ENCODE data around the gene DIP2C.
A peak's percentile ranks its signal among the peaks of the same experiment; 100 is the strongest.

The DIP2C gene

GRCh38 chr10:511849-512191 is 177.6 kb downstream of the DIP2C start:
- TF ChIP-seq, protein P1, sequence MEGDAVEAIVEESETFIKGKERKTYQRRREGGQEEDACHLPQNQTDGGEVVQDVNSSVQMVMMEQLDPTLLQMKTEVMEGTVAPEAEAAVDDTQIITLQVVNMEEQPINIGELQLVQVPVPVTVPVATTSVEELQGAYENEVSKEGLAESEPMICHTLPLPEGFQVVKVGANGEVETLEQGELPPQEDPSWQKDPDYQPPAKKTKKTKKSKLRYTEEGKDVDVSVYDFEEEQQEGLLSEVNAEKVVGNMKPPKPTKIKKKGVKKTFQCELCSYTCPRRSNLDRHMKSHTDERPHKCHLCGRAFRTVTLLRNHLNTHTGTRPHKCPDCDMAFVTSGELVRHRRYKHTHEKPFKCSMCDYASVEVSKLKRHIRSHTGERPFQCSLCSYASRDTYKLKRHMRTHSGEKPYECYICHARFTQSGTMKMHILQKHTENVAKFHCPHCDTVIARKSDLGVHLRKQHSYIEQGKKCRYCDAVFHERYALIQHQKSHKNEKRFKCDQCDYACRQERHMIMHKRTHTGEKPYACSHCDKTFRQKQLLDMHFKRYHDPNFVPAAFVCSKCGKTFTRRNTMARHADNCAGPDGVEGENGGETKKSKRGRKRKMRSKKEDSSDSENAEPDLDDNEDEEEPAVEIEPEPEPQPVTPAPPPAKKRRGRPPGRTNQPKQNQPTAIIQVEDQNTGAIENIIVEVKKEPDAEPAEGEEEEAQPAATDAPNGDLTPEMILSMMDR (conservative IDR thresholded peaks at IDR 0.05; ENCODE audit: low read depth) = no peak
- DNase-seq (ENCODE audit: low spot score) = no peak
- H3K27ac ChIP-seq = no peak overlapping the region
- CTCF ChIA-PET = interaction anchor here (1.1 kb wide), 1 partner anchor 18 kb away, joined by 3 read pairs; no protein-coding TSS in a partner anchor
- POLR2A ChIA-PET (ENCODE audit: low non-redundant PET) = no interaction called here

DNA sequence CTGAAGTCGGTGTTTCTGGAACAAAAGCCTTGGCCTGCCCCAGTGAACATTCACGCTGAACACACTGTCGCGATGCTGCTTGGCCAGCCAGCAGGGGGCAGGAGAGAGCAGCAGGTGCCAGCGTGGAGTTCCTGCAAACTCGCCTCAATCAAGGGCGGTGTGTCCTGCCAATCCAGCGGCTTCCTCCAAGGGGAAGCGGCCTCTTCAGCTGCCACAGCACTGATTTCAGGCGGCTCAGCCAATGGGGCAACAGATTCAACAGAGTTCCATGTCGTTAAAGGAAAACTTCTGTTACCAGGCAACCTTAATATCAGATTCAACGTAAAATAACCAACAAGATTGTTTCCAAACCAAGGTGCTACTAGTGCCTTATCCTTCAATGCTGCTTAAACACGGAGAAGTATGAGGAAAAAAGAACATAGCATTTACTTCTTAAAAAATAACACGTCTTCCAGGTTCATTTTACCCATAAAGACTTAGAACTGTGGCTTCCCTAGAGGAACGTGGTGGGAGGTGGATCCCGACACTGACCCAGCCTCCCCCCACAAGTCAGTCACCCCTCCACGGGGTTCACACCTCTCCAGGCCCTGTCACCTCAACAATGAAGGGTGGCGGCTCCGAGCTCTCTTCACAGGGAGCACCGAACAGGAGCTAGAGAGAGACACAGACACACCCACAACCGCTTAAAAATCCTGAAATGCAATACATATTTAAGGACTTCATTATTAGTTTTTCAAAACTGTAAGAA is 178.2 kb downstream of the DIP2C start:
- ChIA-PET POLR2A (ENCODE audit: low non-redundant PET) (no interaction called here), CTCF (interaction anchor here (0.5 to 2.0 kb wide), 6 partner anchors 17 to 417 kb away, joined by 3 to 11 read pairs (median 3); no protein-coding TSS in a partner anchor)
- peak overlapping the region; percentile 75 for H3K27ac ChIP-seq
- TF ChIP-seq, protein P1 (conservative IDR thresholded peaks at IDR 0.05; ENCODE audit: low read depth) = peak; percentile 92
- DNase-seq (ENCODE audit: low spot score) = peak; percentile 62

GRCh38 chr10:510415-510881 is 179.0 kb downstream of the DIP2C start:
- ChIA-PET CTCF (interaction anchor here (0.7 to 2.0 kb wide), 4 partner anchors 12 to 279 kb away, joined by 3 to 11 read pairs (median 4); no protein-coding TSS in a partner anchor), POLR2A (ENCODE audit: low non-redundant PET) (no interaction called here)
- peak; percentile 17 for DNase-seq (ENCODE audit: low spot score)
- peak overlapping the region; percentile 75 for H3K27ac ChIP-seq
- TF ChIP-seq, protein P1 (conservative IDR thresholded peaks at IDR 0.05; ENCODE audit: low read depth) = no peak

GRCh38 chr10:509361-510102 is 179.9 kb downstream of the DIP2C start:
- peak overlapping the region; percentile 75 for H3K27ac ChIP-seq
- POLR2A ChIA-PET (ENCODE audit: low non-redundant PET) = no interaction called here
- CTCF ChIA-PET = interaction anchor here (0.6 to 2.0 kb wide), 4 partner anchors 17 to 280 kb away, joined by 3 to 11 read pairs (median 4); no protein-coding TSS in a partner anchor
- no peak for DNase-seq (ENCODE audit: low spot score)
- TF ChIP-seq, protein P1 (conservative IDR thresholded peaks at IDR 0.05; ENCODE audit: low read depth) = no peak

DNA sequence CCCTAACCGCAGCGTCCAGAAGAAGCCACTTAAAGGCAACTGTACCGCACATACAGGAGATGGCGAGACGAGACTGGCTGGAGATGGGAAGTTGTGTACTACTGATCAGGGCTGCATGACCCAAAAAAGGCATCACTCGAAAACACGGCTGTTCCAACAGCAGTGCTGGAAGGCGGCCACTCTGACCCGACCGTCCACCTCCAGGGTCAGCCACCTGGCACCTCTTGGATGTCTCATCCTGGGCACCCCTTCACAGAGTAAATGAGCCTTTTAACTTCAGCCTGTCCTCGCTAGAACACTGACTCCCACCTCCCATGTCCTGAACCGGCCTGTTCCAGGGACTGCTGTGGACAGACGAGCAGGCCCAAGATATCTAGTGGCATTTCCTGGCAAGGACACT is 180.7 kb downstream of the DIP2C start:
- CTCF ChIA-PET = no interaction called here
- TF ChIP-seq, protein P1 (conservative IDR thresholded peaks at IDR 0.05; ENCODE audit: low read depth) = no peak
- no peak overlapping the region for H3K27ac ChIP-seq
- no peak for DNase-seq (ENCODE audit: low spot score)
- POLR2A ChIA-PET (ENCODE audit: low non-redundant PET) = no interaction called here

- ChIA-PET CTCF (no interaction called here), POLR2A (ENCODE audit: low non-redundant PET) (no interaction called here)
- TF ChIP-seq, protein P1 (conservative IDR thresholded peaks at IDR 0.05; ENCODE audit: low read depth) = no peak
- no peak overlapping the region for H3K27ac ChIP-seq
- DNase-seq (ENCODE audit: low spot score) = no peak
Observed at GRCh38 chr10:507908-508444, 181.5 kb downstream of the DIP2C start.
